CD4-positive, alpha-beta T cell (primary cell): ENCODE data around the gene REN. TPM values are rescaled to one million over a fixed set of nuclear protein-coding genes. Genes with fewer than 3 reads are reported as not detected.
A peak's percentile ranks its signal among the peaks of the same experiment; 100 is the strongest.

Experiments
- ATAC-seq: fragments of 200-7000 bp; cut with Tn5 transposase; one replicate; pipeline ENCODE4 v1.10.0; 2022; ENCODE audit warnings: mild to moderate bottlenecking; ENCODE audit not compliant: poor library complexity
- CTCF ChIA-PET: fragments of 350-600 bp; sonication (Branson Sonifier 250); formaldehyde crosslinking; loops from one replicate; lab custom pipeline; 2021; ENCODE audit warnings: antibody characterized with exemption, inconsistent platforms; lab: Charles Lee
- POLR2A ChIA-PET: fragments of 350-600 bp; sonication (Branson Sonifier 250); formaldehyde crosslinking; loops from one replicate; lab custom pipeline; 2021; ENCODE audit warnings: antibody characterized with exemption, inconsistent platforms; lab: Charles Lee
- DNase-seq, 14 experiments: peaks; one replicate each; pipeline ENCODE4 v3.0.0-alpha.2; 2013 to 2020; ENCODE audit warnings: mixed read lengths in 2 of 14
- H3K27ac ChIP-seq, 2 donors: one replicate each; pipeline versions ENCODE4 v1.5.1 to v1.7.0; 2013; ENCODE audit warnings: low read length in 2 of 2, low read depth in 1 of 2, mild to moderate bottlenecking in 1 of 2
- H3K27me3 ChIP-seq, 2 experiments: 1 replicate in 1 of 2; 2 replicates in 1 of 2; pipeline versions ENCODE4 v1.6.1 to v1.7.0; 2013; ENCODE audit warnings: low read length in 2 of 2, control low read depth in 1 of 2, mild to moderate bottlenecking in 1 of 2, moderate library complexity in 1 of 2; ENCODE audit not compliant: insufficient read depth in 2 of 2, control insufficient read depth in 1 of 2
- H3K36me3 ChIP-seq: one replicate; pipeline ENCODE4 v1.6.1; 2013; ENCODE audit warnings: low read length, control low read depth; ENCODE audit not compliant: insufficient read depth
- H3K4me1 ChIP-seq: one replicate; pipeline ENCODE4 v1.6.1; 2013; ENCODE audit warnings: low read length, control low read depth; ENCODE audit not compliant: insufficient read depth
- H3K4me3 ChIP-seq: one replicate; pipeline ENCODE4 v1.5.1; 2013; ENCODE audit warnings: mild to moderate bottlenecking, low read length, moderate library complexity
- H3K9me3 ChIP-seq, 2 experiments: 1 replicate in 1 of 2; 2 replicates in 1 of 2; pipeline versions ENCODE4 v1.6.1 to v1.7.0; 2013; ENCODE audit warnings: low read length in 2 of 2, mild to moderate bottlenecking in 2 of 2, control low read depth in 1 of 2, moderate library complexity in 1 of 2; ENCODE audit not compliant: control insufficient read depth in 1 of 2, insufficient read depth in 1 of 2
- H3K27ac Mint-ChIP-seq: one replicate; pipeline ENCODE4 v1.8.0; 2020; ENCODE audit warnings: mixed read lengths
- H3K27me3 Mint-ChIP-seq: one replicate; pipeline ENCODE4 v1.8.0; 2021; ENCODE audit warnings: mixed read lengths
- H3K36me3 Mint-ChIP-seq: one replicate; pipeline ENCODE4 v1.8.0; 2021; ENCODE audit warnings: low read depth, mixed read lengths
- H3K4me1 Mint-ChIP-seq: one replicate; pipeline ENCODE4 v1.8.0; 2021; ENCODE audit warnings: low read depth, mixed read lengths
- H3K4me3 Mint-ChIP-seq: one replicate; pipeline ENCODE4 v1.8.0; 2020; ENCODE audit warnings: mild to moderate bottlenecking, mixed read lengths
- H3K9me3 Mint-ChIP-seq: one replicate; pipeline ENCODE4 v1.8.0; 2020; ENCODE audit warnings: mixed read lengths
- CTCF ChIP-seq: fragments of 200-600 bp; IDR thresholded peaks from one replicate; pipeline ENCODE4 v1.8.0; 2022; ENCODE audit warnings: antibody characterized with exemption, mild to moderate bottlenecking
- intact Hi-C, 2 experiments: fragments of 100-400 bp; cut with DNase I in 1 of 2; cut with micrococcal nuclease in 1 of 2; formaldehyde crosslinking; loops; one replicate each; pipeline versions ENCODE4 v1.15.1 to v1.9.0; 2023 to 2025; cut with DNase I, micrococcal nuclease
- total RNA-seq, 174 experiments: library from RNA in 2 of 174; stranded (reverse) in 2 of 174; gene quantifications; one replicate each; pipeline ENCODE4 v1.2.3 and lab custom pipeline; 2021 to 2026

The REN gene
- total RNA-seq, 2 experiments from 2014 or later = not detected

- Histone ChIP-seq H3K27me3 (peaks cover 21 to 48% of the 10 kb centered on the region in 2 experiments), H3K4me3 (no peak overlapping the region), H3K4me1 (peaks cover 18% of the 10 kb centered on the region), H3K27ac (no peak overlapping the region), H3K9me3 (no peaks in the 10 kb centered on the region), H3K36me3 (no peaks in the 10 kb centered on the region)
- ATAC-seq (peak; percentile 37), DNase-seq (peak in 2 of 14 experiments; percentile 54 to 58)
- peaks cover 11% of the 10 kb centered on the region for H3K4me1 Mint-ChIP-seq
- no peaks in the 10 kb centered on the region for H3K9me3 Mint-ChIP-seq
- CTCF ChIA-PET = interaction anchor here (1.3 kb wide), 1 partner anchor 26 kb away, joined by 6 read pairs; no protein-coding TSS in a partner anchor
- POLR2A ChIA-PET = no interaction called here
- no peaks in the 10 kb centered on the region for H3K36me3 Mint-ChIP-seq
- no peak for TF ChIP-seq CTCF
- H3K27me3 Mint-ChIP-seq = peaks cover 56% of the 10 kb centered on the region
- no peak overlapping the region for H3K27ac Mint-ChIP-seq
- intact Hi-C loops = no loop called here
- no peak overlapping the region for H3K4me3 Mint-ChIP-seq
Measured at GRCh38 chr1:204188959-204189639, 23.0 kb upstream of the REN start.

- Histone ChIP-seq H3K36me3 (no peaks in the 10 kb centered on the region), H3K4me3 (no peak overlapping the region), H3K27me3 (peaks cover 21 to 48% of the 10 kb centered on the region in 2 experiments), H3K27ac (no peak overlapping the region), H3K4me1 (peaks cover 18% of the 10 kb centered on the region), H3K9me3 (no peaks in the 10 kb centered on the region)
- peaks cover 52% of the 10 kb centered on the region for H3K27me3 Mint-ChIP-seq
- H3K4me3 Mint-ChIP-seq = no peak overlapping the region
- no peak overlapping the region for H3K27ac Mint-ChIP-seq
- no peak for TF ChIP-seq CTCF
- CTCF ChIA-PET = no interaction called here
- H3K4me1 Mint-ChIP-seq = peaks cover 11% of the 10 kb centered on the region
- DNase-seq (no peak), ATAC-seq (no peak)
- H3K9me3 Mint-ChIP-seq = no peaks in the 10 kb centered on the region
- POLR2A ChIA-PET = no interaction called here
- H3K36me3 Mint-ChIP-seq = no peaks in the 10 kb centered on the region
- intact Hi-C loops = no loop called here
Measured at GRCh38 chr1:204186597-204186996, 20.5 kb upstream of the REN start.

GRCh38 chr1:204181116-204181515 is 15.0 kb upstream of the REN start:
- intact Hi-C loops = no loop called here
- Histone ChIP-seq H3K27ac (no peak overlapping the region), H3K36me3 (no peaks in the 10 kb centered on the region), H3K27me3 (peaks cover 6 to 8% of the 10 kb centered on the region in 2 experiments), H3K9me3 (peaks cover 0 to 15% of the 10 kb centered on the region in 2 experiments), H3K4me1 (no peaks in the 10 kb centered on the region), H3K4me3 (no peak overlapping the region)
- ChIA-PET CTCF (no interaction called here), POLR2A (no interaction called here)
- Mint-ChIP-seq H3K36me3 (no peaks in the 10 kb centered on the region), H3K4me1 (no peaks in the 10 kb centered on the region), H3K27ac (no peak overlapping the region), H3K4me3 (no peak overlapping the region), H3K9me3 (no peaks in the 10 kb centered on the region), H3K27me3 (peaks cover 12% of the 10 kb centered on the region)
- DNase-seq (no peak), ATAC-seq (no peak)
- no peak for TF ChIP-seq CTCF
